C4-2B (cell line): ENCODE measurements around the gene TMEM218.

ENCODE experiments used
- CTCF ChIP-seq: fragments of 450-650 bp; conservative IDR thresholded peaks from 2 replicates; pipeline ENCODE4 v1.5.1; 2017; ENCODE audit warnings: mild to moderate bottlenecking
- ZFX ChIP-seq: fragments of 450-650 bp; IDR thresholded peaks from 2 replicates; pipeline ENCODE4 v1.6.1; 2017

- no peak for TF ChIP-seq CTCF
- no peak for TF ChIP-seq ZFX
Observed at GRCh38 chr11:125053167-125053566, 58.3 kb downstream of the TMEM218 start.
